HEK293T (cell line): Measurements from ENCODE around the gene PFN1.

Experiments
- ARNT ChIP-seq: fragments of 450-650 bp; IDR thresholded peaks from 2 replicates; pipeline ENCODE4 v1.6.1; 2017; ENCODE audit warnings: mild to moderate bottlenecking
- BHLHE40 ChIP-seq: fragments of 450-650 bp; IDR thresholded peaks from 2 replicates; pipeline ENCODE4 v1.6.1; 2016; ENCODE audit warnings: mild to moderate bottlenecking, moderate library complexity, borderline replicate concordance
- FOXM1 ChIP-seq: fragments of 450-650 bp; IDR thresholded peaks from 2 replicates; pipeline ENCODE4 v1.6.1; 2017; ENCODE audit warnings: mild to moderate bottlenecking, borderline replicate concordance

GRCh38 chr17:4950746-4951204, 2.4 kb upstream of the PFN1 start, which contains the start of gene ENO3:
- TF ChIP-seq ARNT: no peak
- no peak for TF ChIP-seq BHLHE40
- no peak for TF ChIP-seq FOXM1
